HEK293T (cell line): Measurements from ENCODE around the gene LAYN.

Experiments used
- CTCF ChIA-PET: fragments of 350-600 bp; formaldehyde crosslinking; extraction: SDS; loops from one replicate; lab custom pipeline; 2021; ENCODE audit warnings: antibody characterized with exemption, inconsistent platforms; lab: Yijun Ruan, JAX
- POLR2A ChIA-PET: fragments of 350-600 bp; formaldehyde crosslinking; extraction: SDS; loops from one replicate; lab custom pipeline; 2020; ENCODE audit warnings: antibody characterized with exemption, inconsistent platforms; lab: Yijun Ruan, JAX
- DNase-seq: peaks from one replicate; pipeline ENCODE4 v3.0.0; 2012; ENCODE audit warnings: mixed read lengths; ENCODE audit errors: extremely low spot score
- ARNT ChIP-seq: fragments of 450-650 bp; IDR thresholded peaks from 2 replicates; pipeline ENCODE4 v1.6.1; 2017; ENCODE audit warnings: mild to moderate bottlenecking
- BHLHE40 ChIP-seq: fragments of 450-650 bp; IDR thresholded peaks from 2 replicates; pipeline ENCODE4 v1.6.1; 2016; ENCODE audit warnings: mild to moderate bottlenecking, moderate library complexity, borderline replicate concordance
- CTBP1 ChIP-seq: fragments of 450-650 bp; IDR thresholded peaks from 2 replicates; pipeline ENCODE4 v1.6.1; 2016; ENCODE audit warnings: borderline replicate concordance
- ELF4 ChIP-seq: fragments of 450-650 bp; IDR thresholded peaks from 2 replicates; pipeline ENCODE4 v1.6.1; 2017; ENCODE audit warnings: antibody characterized with exemption
- FOXA1 ChIP-seq: fragments of 450-650 bp; IDR thresholded peaks from 2 replicates; pipeline ENCODE4 v1.6.1; 2016; ENCODE audit warnings: mild to moderate bottlenecking
- FOXK2 ChIP-seq: fragments of 450-650 bp; IDR thresholded peaks from 2 replicates; pipeline ENCODE4 v1.6.1; 2016; ENCODE audit warnings: mild to moderate bottlenecking
- FOXM1 ChIP-seq: fragments of 450-650 bp; IDR thresholded peaks from 2 replicates; pipeline ENCODE4 v1.6.1; 2017; ENCODE audit warnings: mild to moderate bottlenecking, borderline replicate concordance
- HDGF ChIP-seq: fragments of 450-650 bp; IDR thresholded peaks from 2 replicates; pipeline ENCODE4 v1.6.1; 2017; ENCODE audit warnings: antibody characterized with exemption, borderline replicate concordance
- L3MBTL2 ChIP-seq: fragments of 450-650 bp; conservative IDR thresholded peaks from 2 replicates; pipeline ENCODE4 v1.6.1; 2016; ENCODE audit warnings: mild to moderate bottlenecking
- LEF1 ChIP-seq: fragments of 450-650 bp; IDR thresholded peaks from 2 replicates; pipeline ENCODE4 v1.6.1; 2017; ENCODE audit warnings: mild to moderate bottlenecking, borderline replicate concordance
- NFRKB ChIP-seq: fragments of 450-650 bp; IDR thresholded peaks from 2 replicates; pipeline ENCODE4 v1.6.1; 2016; ENCODE audit warnings: mild to moderate bottlenecking, moderate library complexity
- SP1 ChIP-seq: fragments of 450-650 bp; IDR thresholded peaks from 2 replicates; pipeline ENCODE4 v1.6.1; 2017
- SUZ12 ChIP-seq: fragments of 450-650 bp; IDR thresholded peaks from 2 replicates; pipeline ENCODE4 v1.6.1; 2016; ENCODE audit warnings: mild to moderate bottlenecking
- TARDBP ChIP-seq: fragments of 450-650 bp; IDR thresholded peaks from 2 replicates; pipeline ENCODE4 v1.6.1; 2016
- ZNF384 ChIP-seq: fragments of 450-650 bp; IDR thresholded peaks from 2 replicates; pipeline ENCODE4 v1.6.1; 2016
- TF ChIP-seq, protein P1 (sequence below): fragments of 450-650 bp; IDR thresholded peaks from 2 replicates; pipeline ENCODE4 v1.6.1; 2016

The LAYN gene

DNA sequence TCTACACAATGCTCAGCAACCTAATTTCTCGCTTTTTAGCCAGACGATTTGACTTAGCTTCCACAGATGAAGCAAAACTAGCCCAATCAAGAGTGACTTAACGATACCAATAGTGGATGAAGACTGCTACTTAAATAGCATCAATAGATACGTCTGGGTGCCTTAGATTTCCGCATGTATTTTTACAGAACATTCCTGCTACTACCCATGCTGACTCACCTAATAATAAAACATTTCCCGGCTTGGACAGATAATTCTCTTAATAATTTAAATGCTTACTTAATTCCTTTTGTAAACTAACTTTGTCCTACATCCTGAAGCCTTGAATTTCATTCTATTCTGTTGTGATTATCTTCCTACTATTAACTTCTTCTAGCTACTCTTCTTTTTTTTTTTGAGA lies 5.2 kb upstream of the LAYN start:
- ChIA-PET POLR2A (no interaction called here), CTCF (no interaction called here)
- DNase-seq, result no peak
- TF ChIP-seq TARDBP (no peak), CTBP1 (no peak), HDGF (no peak), NFRKB (no peak), FOXK2 (no peak), L3MBTL2 (no peak), ZNF384 (no peak), SUZ12 (no peak), ELF4 (no peak), BHLHE40 (no peak), FOXA1 (no peak), ARNT (no peak), LEF1 (no peak), SP1 (no peak), FOXM1 (no peak)
- TF ChIP-seq, protein P1, sequence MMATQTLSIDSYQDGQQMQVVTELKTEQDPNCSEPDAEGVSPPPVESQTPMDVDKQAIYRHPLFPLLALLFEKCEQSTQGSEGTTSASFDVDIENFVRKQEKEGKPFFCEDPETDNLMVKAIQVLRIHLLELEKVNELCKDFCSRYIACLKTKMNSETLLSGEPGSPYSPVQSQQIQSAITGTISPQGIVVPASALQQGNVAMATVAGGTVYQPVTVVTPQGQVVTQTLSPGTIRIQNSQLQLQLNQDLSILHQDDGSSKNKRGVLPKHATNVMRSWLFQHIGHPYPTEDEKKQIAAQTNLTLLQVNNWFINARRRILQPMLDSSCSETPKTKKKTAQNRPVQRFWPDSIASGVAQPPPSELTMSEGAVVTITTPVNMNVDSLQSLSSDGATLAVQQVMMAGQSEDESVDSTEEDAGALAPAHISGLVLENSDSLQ, result no peak

DNA sequence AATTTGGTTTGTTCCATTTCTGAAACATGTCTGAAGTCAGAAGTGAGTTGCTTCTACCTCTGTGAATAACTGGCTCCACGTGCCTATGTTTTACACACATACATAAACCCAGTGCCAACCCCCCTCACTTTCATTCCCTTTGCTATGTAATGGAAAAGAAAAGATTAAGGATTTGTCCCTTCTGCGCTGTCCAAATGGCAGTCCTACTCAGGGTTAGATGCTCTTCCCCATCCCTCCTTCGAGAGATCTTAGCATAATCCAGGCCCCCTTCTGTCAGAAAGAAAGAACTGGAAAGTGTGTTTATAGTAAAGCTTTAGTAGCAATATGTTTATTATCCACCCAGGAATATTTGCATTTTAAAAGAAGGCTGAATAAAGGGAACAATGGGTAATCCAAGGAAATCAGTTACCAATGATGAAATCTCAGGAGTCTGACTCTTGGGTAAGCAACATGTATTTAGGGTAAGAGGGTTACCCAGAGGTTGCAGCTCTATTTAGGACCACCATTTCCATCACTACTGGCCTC lies 3.1 kb upstream of the LAYN start:
- DNase-seq, result no peak
- POLR2A ChIA-PET, result no interaction called here
- CTCF ChIA-PET, result interaction anchor here (0.6 kb wide), 1 partner anchor 76 kb away, joined by 3 read pairs; no protein-coding TSS in a partner anchor
- no peak for TF ChIP-seq ARNT
- no peak for TF ChIP-seq TARDBP
- TF ChIP-seq BHLHE40, result no peak
- TF ChIP-seq L3MBTL2, result no peak
- TF ChIP-seq HDGF, result no peak
- TF ChIP-seq LEF1, result no peak
- TF ChIP-seq ELF4, result no peak
- TF ChIP-seq, protein P1, result no peak
- TF ChIP-seq ZNF384, result no peak
- TF ChIP-seq SP1, result no peak
- no peak for TF ChIP-seq FOXM1
- TF ChIP-seq SUZ12, result no peak
- TF ChIP-seq NFRKB, result no peak
- no peak for TF ChIP-seq FOXK2
- TF ChIP-seq CTBP1, result no peak
- TF ChIP-seq FOXA1, result no peak

DNA sequence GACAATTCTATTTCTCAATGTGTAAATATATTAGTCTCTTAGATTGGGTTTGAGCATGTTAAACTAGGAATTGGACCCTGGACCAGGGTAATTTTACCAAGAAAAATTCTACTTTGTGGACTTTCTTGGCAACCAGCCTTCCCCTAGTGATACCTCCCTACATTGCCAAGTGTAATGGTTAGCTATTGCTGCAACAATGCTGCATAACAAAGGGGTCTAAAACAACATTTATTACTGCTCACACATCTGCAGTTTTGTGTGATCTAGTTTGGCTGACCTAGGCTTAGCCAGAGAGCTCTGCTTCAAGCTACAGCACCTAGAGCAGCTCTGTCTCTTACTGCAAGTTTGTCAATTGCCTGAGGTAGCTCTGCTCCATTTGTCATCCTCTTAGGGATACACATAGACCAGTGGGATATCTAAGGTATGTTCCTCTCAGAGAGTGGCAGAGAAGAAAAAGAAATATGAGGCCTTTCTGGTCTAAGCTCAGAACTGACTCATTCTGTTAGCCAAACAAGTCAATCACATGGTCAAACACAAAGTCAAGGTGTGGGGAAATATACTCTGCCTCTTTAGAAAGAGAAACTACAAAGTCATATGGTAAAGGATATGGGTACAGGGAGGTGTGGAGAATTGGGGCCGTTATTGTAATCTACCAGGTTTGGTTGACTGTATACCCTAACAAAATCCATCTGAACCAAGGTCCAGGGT lies 2.0 kb upstream of the LAYN start:
- ChIA-PET POLR2A (no interaction called here), CTCF (interaction anchor here (1.0 kb wide), 1 partner anchor 66 kb away, joined by 3 read pairs; no protein-coding TSS in a partner anchor)
- DNase-seq, result no peak
- no peak for TF ChIP-seq FOXK2
- no peak for TF ChIP-seq HDGF
- no peak for TF ChIP-seq BHLHE40
- TF ChIP-seq FOXA1, result no peak
- no peak for TF ChIP-seq NFRKB
- TF ChIP-seq L3MBTL2, result no peak
- no peak for TF ChIP-seq ARNT
- TF ChIP-seq FOXM1, result no peak
- TF ChIP-seq ELF4, result no peak
- no peak for TF ChIP-seq CTBP1
- no peak for TF ChIP-seq SP1
- no peak for TF ChIP-seq LEF1
- TF ChIP-seq TARDBP, result no peak
- TF ChIP-seq ZNF384, result no peak
- TF ChIP-seq SUZ12, result no peak

DNA sequence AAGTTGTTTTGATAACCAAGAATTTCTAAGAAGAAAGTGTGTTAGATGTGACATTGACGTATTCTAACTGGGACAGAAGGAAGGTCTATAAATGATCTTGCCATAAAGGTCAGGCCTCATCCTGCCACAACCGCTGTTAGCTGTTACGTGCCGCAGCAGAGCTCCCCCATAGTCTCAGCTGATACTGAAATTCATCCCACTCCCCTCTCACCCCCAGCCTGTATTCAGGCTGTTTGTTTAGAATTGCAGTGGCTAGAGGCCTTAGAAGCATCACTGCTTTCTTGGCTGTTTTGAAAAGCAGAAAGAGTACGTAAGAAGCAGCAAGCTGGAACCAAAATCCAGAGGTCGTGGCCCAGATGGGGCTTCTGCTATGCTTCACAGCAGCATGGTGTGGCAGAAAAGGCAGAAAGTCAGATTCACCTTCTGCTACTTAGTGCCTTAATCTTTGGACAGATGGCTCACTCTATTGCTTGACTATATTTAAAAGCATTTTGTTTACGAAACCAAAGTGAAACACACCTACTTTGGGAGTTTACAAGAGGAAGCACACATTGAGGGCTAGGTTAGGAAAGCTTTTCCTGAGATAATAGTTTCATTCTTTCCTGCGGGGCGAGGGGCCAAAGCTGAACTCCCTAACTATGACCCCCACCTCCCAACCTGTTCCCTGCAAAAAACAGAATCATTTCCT lies 950 bp upstream of the LAYN start:
- CTCF ChIA-PET, result no interaction called here
- POLR2A ChIA-PET, result interaction anchor here (1.0 to 1.2 kb wide), 3 partner anchors 13 to 63 kb away, joined by 3 to 4 read pairs (median 3); partner anchors contain the start of gene SIK2
- no peak for DNase-seq
- TF ChIP-seq FOXM1 (no peak), ELF4 (no peak), CTBP1 (no peak), ARNT (no peak), LEF1 (no peak), SP1 (no peak), SUZ12 (no peak)
- TF ChIP-seq, protein P1, result no peak

DNA sequence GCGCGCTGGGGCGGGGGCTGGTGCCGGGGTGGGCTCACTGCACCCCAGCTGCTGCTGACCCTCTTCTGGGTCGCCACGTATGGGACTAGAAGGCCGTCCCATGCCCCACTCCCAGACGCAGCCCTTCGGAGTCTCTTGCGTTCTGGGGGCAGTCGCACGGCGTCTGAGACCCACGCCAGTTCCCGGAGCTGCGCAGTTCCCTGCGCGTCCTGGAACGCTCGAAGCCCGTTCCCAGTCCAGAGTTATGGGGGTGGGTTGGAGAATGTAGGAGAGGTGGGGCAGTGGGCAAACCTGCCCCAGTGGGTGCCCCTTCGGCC lies 375 bp downstream of the LAYN start:
- ChIA-PET CTCF (no interaction called here), POLR2A (interaction anchor here (1.0 kb wide), 2 partner anchors 12 to 22 kb away, joined by 3 to 4 read pairs; no protein-coding TSS in a partner anchor)
- TF ChIP-seq, protein P1, result no peak
- TF ChIP-seq FOXM1, result no peak
- TF ChIP-seq NFRKB, result no peak
- TF ChIP-seq BHLHE40, result no peak
- TF ChIP-seq ZNF384, result no peak
- no peak for TF ChIP-seq FOXK2
- TF ChIP-seq FOXA1, result no peak
- TF ChIP-seq HDGF, result no peak
- no peak for TF ChIP-seq SP1
- TF ChIP-seq ARNT, result no peak
- no peak for TF ChIP-seq CTBP1
- no peak; the same call in 1 of the 2 replicates for TF ChIP-seq L3MBTL2
- no peak for TF ChIP-seq ELF4
- no peak for TF ChIP-seq TARDBP
- no peak for TF ChIP-seq LEF1
- no peak for TF ChIP-seq SUZ12
- no peak for DNase-seq
